ENCODE results near the gene TNRC6C.

TNRC6C gene

GRCh38 chr17:77957857-77958715, at the start of gene TNRC6C:
Gene TNRC6C, plus strand, starts transcription at chr17:77958703. Its CDS starts 45,504 bp downstream, at chr17:78004207.
- DNase-seq, result peak; percentile 90 to 96

DNA sequence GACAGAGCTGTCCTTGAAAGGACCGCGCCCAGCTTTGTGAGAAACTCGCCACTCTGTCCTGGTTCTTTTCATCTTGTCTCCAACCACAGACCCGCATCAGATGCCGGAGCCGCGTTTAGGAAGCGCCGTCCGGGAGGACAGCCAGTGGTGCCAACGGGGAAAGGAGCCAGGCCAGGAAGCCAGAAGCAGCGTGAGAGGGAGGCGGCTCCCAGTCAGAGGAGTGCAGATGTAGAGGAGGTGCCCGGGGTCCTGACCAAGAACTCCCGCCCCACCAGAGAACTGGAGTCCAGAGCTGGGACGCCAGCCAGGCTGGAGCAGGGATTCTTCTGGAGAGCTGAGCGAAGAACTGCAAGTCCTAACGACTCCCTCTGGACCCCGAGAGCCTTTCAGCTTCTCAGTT, 49.3 kb upstream of the TNRC6C start:
- DNase-seq, result no peak

DNA sequence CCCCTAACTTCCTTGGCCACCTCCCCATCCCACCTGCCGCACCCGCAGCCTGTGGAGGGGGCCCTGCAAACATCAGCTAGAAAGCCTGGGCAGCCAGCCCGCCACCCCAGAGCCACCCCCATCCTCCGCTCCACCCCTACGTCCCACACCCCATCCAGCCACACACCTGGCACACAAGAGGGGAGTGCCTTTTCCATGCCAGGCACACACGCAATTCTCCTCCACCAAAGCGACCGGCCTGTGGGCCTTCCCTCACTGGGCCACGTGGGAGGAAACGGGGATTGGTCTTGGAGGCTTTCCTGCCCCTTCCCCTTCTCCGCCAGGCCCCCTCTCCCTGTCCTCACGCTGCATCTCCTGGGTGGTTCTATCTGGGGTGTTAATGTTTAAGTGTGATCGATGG, 48.7 kb upstream of the TNRC6C start:
- DNase-seq, result no peak

DNA sequence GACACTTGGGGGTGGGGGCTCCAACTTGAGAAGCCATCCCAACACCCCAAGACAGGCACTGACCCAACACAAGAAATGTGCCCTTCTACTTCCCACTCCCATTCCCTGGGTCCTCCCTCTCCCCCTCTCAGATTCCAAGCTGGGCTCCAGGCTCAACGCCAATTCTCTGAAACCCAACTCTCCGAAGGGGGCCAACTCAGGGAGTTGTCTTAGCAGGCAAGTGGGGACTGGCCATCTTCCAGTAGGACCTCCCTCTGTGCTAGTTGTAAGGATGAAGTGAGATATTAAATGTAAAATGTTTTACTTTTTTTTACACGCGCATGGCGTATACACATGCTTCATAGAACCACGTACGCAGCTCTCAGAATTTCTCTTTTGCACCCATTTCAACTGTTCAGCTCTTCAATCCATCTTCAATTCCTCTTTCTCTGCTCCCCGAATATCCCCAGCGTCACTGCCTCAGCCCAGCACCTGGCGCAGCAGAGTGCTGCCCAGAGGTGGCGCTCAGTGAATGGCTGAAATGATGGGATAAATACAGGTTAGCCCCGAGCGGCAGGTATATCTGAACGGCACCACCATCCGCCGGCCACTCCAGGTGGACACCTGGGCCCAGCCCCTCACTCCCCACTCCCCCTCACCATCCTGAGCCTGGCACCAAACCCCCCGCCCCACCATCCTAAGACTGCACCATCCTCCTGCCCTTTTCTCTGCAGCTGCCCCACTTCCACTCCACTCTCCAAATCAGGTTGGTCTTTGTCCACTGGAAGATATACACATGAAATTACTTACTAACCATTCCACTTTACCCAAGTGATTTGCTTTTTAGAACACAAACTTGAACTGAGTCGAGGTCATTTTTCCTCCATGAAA, 43.9 kb upstream of the TNRC6C start:
- no peak for DNase-seq

DNA sequence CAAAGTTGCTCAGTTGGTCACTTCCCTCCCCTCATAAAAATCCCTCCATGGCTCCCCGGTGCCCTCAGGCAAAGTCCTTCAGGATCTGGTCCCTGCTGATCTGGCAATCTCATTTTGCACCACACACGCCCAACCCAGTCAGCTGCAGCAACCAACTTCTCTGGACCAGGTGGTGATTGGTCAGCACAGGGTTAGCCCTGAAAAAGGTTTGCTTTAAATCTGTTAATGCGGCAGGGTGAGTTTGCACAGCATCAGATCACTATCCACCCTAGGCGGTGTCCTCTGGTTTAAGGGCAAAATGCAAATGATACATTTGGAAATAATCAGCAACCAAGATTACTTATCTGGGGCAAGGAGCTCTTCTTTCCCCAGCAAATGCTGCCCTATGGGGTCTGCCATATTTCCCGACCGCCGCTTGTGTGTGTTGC, 42.9 kb upstream of the TNRC6C start:
- DNase-seq, result no peak

- DNase-seq, result no peak
Measured at GRCh38 chr17:77916264-77916663, 42.2 kb upstream of the TNRC6C start.

- DNase-seq, result peak; percentile 10 to 48
Measured at GRCh38 chr17:77916703-77917481, 41.6 kb upstream of the TNRC6C start.

GRCh38 chr17:77919276-77919675, 39.2 kb upstream of the TNRC6C start:
- DNase-seq, result no peak

DNA sequence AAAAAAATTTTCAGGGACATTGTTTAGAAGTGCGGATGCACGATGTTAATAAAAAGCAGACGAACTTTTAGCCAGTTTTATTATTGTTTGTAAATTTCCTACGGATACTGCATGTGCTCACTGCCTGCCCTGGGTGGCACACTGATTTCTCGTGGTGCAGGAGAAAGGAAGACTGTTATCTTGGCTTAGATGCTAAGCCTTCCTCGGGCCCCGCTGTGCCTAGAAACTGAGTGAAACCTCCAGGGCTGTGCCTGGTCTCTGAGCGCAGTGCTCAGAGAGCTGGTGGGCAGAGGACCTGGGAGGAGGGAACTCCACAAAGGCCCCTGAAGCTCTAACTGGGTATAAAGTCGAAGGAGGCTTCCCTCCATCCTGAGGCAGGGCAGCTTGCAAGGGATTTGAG, 35.4 kb upstream of the TNRC6C start:
- no peak for DNase-seq

GRCh38 chr17:77923776-77924513, 34.6 kb upstream of the TNRC6C start:
- DNase-seq, result no peak

DNA sequence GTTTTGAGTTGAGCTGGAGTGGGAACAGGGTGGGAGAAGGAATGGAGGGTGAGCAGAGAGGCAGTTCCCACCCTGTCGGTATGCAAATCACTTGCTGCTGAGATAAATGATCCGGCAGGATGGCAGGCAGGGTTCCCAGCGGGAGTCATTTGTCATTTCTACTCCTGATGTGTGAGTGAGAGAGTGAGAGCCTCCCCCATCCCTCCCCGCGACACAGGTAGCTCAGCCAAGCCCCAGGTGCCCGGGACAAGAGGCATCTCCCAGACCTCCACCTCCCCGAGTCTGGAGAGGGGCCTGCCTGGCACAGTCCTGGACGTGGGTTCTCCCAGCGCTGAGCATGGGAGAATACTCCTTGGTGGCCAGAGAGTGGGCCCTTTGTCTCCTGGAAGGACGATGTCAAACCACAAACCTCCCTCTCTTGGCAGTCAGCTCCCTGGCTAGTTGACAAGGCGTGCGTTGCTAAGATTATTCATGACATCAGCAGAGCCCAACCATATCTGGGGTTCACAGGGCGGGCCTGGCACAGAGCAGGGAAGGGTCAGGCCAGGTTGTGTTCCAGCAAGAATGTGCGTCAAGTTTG, 33.7 kb upstream of the TNRC6C start:
- no peak for DNase-seq

GRCh38 chr17:77925831-77926543, 32.5 kb upstream of the TNRC6C start:
- no peak for DNase-seq

DNA sequence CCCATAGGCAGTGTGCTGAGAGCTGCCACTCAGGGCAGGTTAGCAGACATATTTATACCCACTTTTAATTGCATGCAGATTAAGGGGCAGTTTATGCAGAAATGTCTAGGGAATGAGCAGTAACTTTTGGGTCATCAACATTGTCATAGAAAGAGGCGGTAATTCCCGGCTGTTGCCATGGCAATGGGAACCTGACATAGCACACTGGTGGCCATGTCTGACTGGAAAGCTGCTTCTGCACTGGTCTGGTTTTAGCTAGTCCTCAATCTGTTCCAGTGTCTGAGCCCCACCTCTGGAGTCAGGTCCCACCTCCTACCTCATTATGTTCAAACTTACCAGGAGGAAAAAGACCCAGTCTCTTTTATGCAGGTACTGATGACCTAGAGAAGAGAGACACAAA, 31.5 kb upstream of the TNRC6C start:
- DNase-seq, result no peak

DNA sequence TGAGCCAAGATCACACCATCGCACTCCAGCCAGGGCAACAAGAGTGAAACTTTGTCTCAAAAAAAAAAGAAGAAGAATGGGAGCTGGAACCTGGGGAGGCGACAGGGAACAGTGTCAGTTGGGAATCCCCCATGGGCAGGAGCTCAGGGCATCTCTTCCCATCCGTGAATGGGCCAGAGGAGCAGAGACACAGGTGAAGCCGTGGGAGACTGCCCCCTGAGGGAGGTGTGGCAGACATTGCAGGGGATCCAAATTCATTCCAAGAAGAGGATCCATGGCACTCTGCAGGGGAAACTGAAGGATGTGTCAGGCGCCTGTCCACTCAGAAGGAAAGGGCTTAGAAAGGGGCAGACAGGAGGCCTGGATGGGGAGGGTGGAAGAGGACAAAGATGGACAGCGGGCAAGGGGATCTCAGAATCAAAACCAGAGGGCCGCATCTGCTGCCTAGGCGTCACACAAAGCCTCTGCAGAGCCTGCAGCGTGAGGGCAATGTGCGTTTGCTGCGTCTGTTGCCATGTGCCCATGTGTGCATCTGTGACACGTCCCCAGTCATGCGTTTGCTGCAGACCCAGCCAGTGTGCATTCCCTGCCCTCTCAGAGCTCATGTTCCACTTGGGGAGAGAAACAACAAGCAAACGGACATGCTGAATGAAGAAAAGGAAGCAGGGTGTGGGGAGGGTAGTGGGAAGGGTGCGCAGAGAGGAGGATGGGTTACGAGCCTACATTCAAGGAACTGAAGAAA, 30.6 kb upstream of the TNRC6C start:
- no peak for DNase-seq

- no peak for DNase-seq
Measured at GRCh38 chr17:77928519-77929179, 29.9 kb upstream of the TNRC6C start.

- no peak for DNase-seq
Measured at GRCh38 chr17:77929180-77929564, 29.3 kb upstream of the TNRC6C start.

DNA sequence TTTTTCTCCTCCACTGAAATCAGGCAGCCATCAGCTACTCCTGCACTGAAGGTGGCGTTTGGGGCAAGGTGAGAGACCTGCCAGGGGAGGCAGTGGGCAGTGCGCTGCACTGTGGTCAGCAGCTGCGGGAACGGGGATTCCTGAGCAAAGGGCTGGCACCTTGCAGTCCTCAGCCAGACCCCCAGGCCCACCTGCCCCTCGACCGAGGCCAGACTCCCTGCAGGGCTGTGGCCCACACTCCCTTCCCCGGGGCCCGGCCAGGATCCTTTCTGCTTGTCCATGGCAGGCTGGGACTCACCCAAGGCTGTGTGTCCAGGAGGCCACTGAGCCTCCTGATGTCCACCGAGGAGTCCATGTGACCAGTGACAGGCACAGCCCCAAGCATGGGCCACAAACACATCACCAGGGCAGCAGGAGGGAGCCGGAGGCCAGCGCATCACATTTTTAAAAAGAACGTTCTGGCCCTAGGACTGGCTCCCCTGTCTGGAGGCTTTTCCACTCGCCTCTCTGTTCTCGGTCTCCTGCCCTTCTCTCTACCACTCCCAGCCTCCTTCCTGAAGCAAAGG, 28.5 kb upstream of the TNRC6C start:
- DNase-seq, result no peak

GRCh38 chr17:77930780-77931768, 27.4 kb upstream of the TNRC6C start:
- DNase-seq, result no peak
